ENCODE data around the gene NAT10. TPM values are rescaled to one million over a fixed set of nuclear protein-coding genes. Genes with fewer than 3 reads are reported as not detected.

Gene NAT10
- total RNA-seq, 1 donor from 2014 or later = 64.5 TPM

- H3K27me3 Mint-ChIP-seq = no peaks in the 10 kb centered on the region
Measured at GRCh38 chr11:34181856-34182405, 76.5 kb downstream of the NAT10 start.

GRCh38 chr11:34182425-34182824, 77.0 kb downstream of the NAT10 start:
- TF ChIP-seq CTCF (IDR thresholded peaks at IDR 0.05; ENCODE audit: unreplicated experiment) = no peak
- no peak for DNase-seq (ENCODE audit: low spot score, unreplicated experiment)
- no peak overlapping the region for H3K27ac Mint-ChIP-seq
- H3K4me1 Mint-ChIP-seq (ENCODE audit: low read depth) = peaks cover 8% of the 10 kb centered on the region
- no peaks in the 10 kb centered on the region for H3K36me3 Mint-ChIP-seq (ENCODE audit: insufficient read depth)
- no peaks in the 10 kb centered on the region for H3K9me3 Mint-ChIP-seq (ENCODE audit: low read depth)
- H3K27me3 Mint-ChIP-seq = no peaks in the 10 kb centered on the region
- H3K4me3 Mint-ChIP-seq (ENCODE audit: low read depth) = no peak overlapping the region

More at GRCh38 chr11:34181856-34182405, 76.5 kb downstream of the NAT10 start:
- Mint-ChIP-seq H3K27ac (no peak overlapping the region), H3K4me3 (ENCODE audit: low read depth) (no peak overlapping the region), H3K36me3 (ENCODE audit: insufficient read depth) (no peaks in the 10 kb centered on the region), H3K4me1 (ENCODE audit: low read depth) (peaks cover 8% of the 10 kb centered on the region), H3K9me3 (ENCODE audit: low read depth) (no peaks in the 10 kb centered on the region)
- DNase-seq (ENCODE audit: low spot score, unreplicated experiment) = no peak
- TF ChIP-seq CTCF (IDR thresholded peaks at IDR 0.05; ENCODE audit: unreplicated experiment) = no peak

- Mint-ChIP-seq H3K4me3 (ENCODE audit: low read depth) (no peak overlapping the region), H3K4me1 (ENCODE audit: low read depth) (peaks cover 12% of the 10 kb centered on the region), H3K9me3 (ENCODE audit: low read depth) (no peaks in the 10 kb centered on the region), H3K27me3 (no peaks in the 10 kb centered on the region), H3K27ac (no peak overlapping the region), H3K36me3 (ENCODE audit: insufficient read depth) (no peaks in the 10 kb centered on the region)
- no peak for DNase-seq (ENCODE audit: low spot score, unreplicated experiment)
- no peak for TF ChIP-seq CTCF (IDR thresholded peaks at IDR 0.05; ENCODE audit: unreplicated experiment)
Measured at GRCh38 chr11:34182921-34183685, 77.7 kb downstream of the NAT10 start.

GRCh38 chr11:34183848-34184391, 78.5 kb downstream of the NAT10 start:
- peaks cover 21% of the 10 kb centered on the region for H3K4me1 Mint-ChIP-seq (ENCODE audit: low read depth)
- DNase-seq (ENCODE audit: low spot score, unreplicated experiment) = no peak
- H3K4me3 Mint-ChIP-seq (ENCODE audit: low read depth) = no peak overlapping the region
- H3K9me3 Mint-ChIP-seq (ENCODE audit: low read depth) = no peaks in the 10 kb centered on the region
- H3K27ac Mint-ChIP-seq = peak overlapping the region; percentile 49
- no peak for TF ChIP-seq CTCF (IDR thresholded peaks at IDR 0.05; ENCODE audit: unreplicated experiment)
- H3K36me3 Mint-ChIP-seq (ENCODE audit: insufficient read depth) = no peaks in the 10 kb centered on the region
- H3K27me3 Mint-ChIP-seq = no peaks in the 10 kb centered on the region

- Mint-ChIP-seq H3K4me3 (ENCODE audit: low read depth) (no peak overlapping the region), H3K9me3 (ENCODE audit: low read depth) (no peaks in the 10 kb centered on the region), H3K27me3 (no peaks in the 10 kb centered on the region), H3K4me1 (ENCODE audit: low read depth) (peaks cover 26% of the 10 kb centered on the region), H3K36me3 (ENCODE audit: insufficient read depth) (no peaks in the 10 kb centered on the region), H3K27ac (no peak overlapping the region)
- no peak for TF ChIP-seq CTCF (IDR thresholded peaks at IDR 0.05; ENCODE audit: unreplicated experiment)
- no peak for DNase-seq (ENCODE audit: low spot score, unreplicated experiment)
Measured at GRCh38 chr11:34184505-34185015, 79.1 kb downstream of the NAT10 start.

Measured in progenitor cell of endocrine pancreas (in vitro differentiated cells).